ENCODE measurements around the gene TMEM47.

- TF ChIP-seq CTCF (conservative IDR thresholded peaks at IDR 0.05; ENCODE audit: low read depth, low read length) (peak; percentile 57), EZH2phosphoT487 (IDR thresholded peaks at IDR 0.05; ENCODE audit: borderline replicate concordance, low read length) (no peak), EZH2 (IDR thresholded peaks at IDR 0.05; ENCODE audit: low read length, unreplicated experiment) (no peak)
These were observed 78.8 kb downstream of the TMEM47 start for GRCh38 chrX:34578237-34578636.
